ENCODE data around the gene WWOX. TPM values are rescaled to one million over a fixed set of nuclear protein-coding genes. Genes with fewer than 3 reads are reported as not detected.

The WWOX gene
- total and polyA plus RNA-seq, 2 of the 4 experiments (the other 2 are of a cell fraction) = 2.7 to 5.4 TPM

DNA sequence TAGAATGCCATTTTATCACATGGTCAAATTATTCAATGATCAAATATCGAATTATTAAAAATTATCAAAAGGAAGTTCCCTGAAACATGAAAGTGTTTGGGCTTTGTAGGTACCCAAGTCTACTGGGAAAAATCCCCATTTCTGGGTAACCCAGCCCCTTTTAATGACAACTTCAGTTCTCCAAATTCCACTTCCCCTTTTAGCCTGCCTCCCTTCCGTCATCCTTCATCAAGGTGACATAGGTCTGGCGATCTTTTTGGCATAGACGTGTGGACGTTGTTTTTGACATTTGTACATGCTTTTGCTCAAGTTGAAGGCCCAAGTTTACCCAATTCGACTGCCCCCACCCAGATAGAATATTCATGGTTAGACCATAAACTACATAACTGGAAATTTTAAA is 840.1 kb downstream of the WWOX start:
- TF ChIP-seq SMC3 (IDR thresholded peaks at IDR 0.05; ENCODE audit: low read depth, low read length) (no peak), CEBPB (IDR thresholded peaks at IDR 0.05; ENCODE audit: low read depth, low read length) (no peak), NFE2L2 (IDR thresholded peaks at IDR 0.05; ENCODE audit: low read depth, low read length) (no peak), MAFK (IDR thresholded peaks at IDR 0.05; ENCODE audit: low read depth, low read length) (no peak), RAD21 (IDR thresholded peaks at IDR 0.05; ENCODE audit: low read length) (no peak), MXI1 (IDR thresholded peaks at IDR 0.05; ENCODE audit: borderline replicate concordance, low read depth, low read length) (no peak), CHD1 (IDR thresholded peaks at IDR 0.05; ENCODE audit: low read depth, low read length) (no peak)
- Histone ChIP-seq H3K36me3 (ENCODE audit: control insufficient read depth, insufficient read depth, low read length) (no peaks in the 10 kb centered on the region), H3K4me3 (ENCODE audit: insufficient read depth, low read depth, low read length) (no peak overlapping the region), H3K79me1 (ENCODE audit: low read depth in 1 of 2, low read length in 2 of 2) (no peaks in the 10 kb centered on the region), H4K91ac (ENCODE audit: insufficient read depth, low read depth, low read length) (no peak overlapping the region), H2AK5ac (ENCODE audit: low read depth, low read length) (no peak overlapping the region), H3K4me1 (ENCODE audit: control insufficient read depth, insufficient read depth, low read length) (no peaks in the 10 kb centered on the region), H3K56ac (ENCODE audit: extremely low read depth, insufficient read depth, low read length) (no peak overlapping the region), H2BK120ac (ENCODE audit: low read depth, low read length) (no peak overlapping the region), H3K4ac (ENCODE audit: low read depth, low read length) (no peak overlapping the region), H3K9me1 (ENCODE audit: insufficient read depth, low read length) (no peaks in the 10 kb centered on the region), H2AFZ (replicated peaks; ENCODE audit: low read length, poor library complexity) (no peak overlapping the region), H3K9me3 (ENCODE audit: control insufficient read depth, insufficient read depth, low read length) (peaks cover 25% of the 10 kb centered on the region), H4K8ac (ENCODE audit: low read depth in 2 of 2, low read length in 2 of 2) (no peak overlapping the region), H2AK9ac (replicated peaks; ENCODE audit: low read depth, low read length, poor library complexity) (no peak overlapping the region), H3K27ac (ENCODE audit: insufficient read depth, low read length) (no peak overlapping the region), H4K5ac (ENCODE audit: low read depth, low read length) (no peak overlapping the region), H3K23ac (ENCODE audit: low read depth, low read length) (no peak overlapping the region), H2BK15ac (ENCODE audit: low read depth, low read length) (no peak overlapping the region), H3K9ac (ENCODE audit: low read depth, low read length) (no peak overlapping the region), H3K4me2 (ENCODE audit: low read depth, low read length) (no peak overlapping the region), H3K27me3 (ENCODE audit: control insufficient read depth, insufficient read depth, low read length) (no peaks in the 10 kb centered on the region), H3K18ac (ENCODE audit: low read depth, low read length) (no peak overlapping the region), H4K20me1 (ENCODE audit: insufficient read depth, low read length) (no peaks in the 10 kb centered on the region), H3K14ac (replicated peaks; ENCODE audit: low read depth, low read length) (no peak overlapping the region), H2BK5ac (ENCODE audit: low read depth, low read length, poor library complexity, severe bottlenecking) (no peak overlapping the region), H2BK20ac (ENCODE audit: low read depth, low read length) (no peak overlapping the region)
- no CpG with 5 or more reads among the region's 6 CpGs for WGBS, 2 experiments (ENCODE audit: extremely low coverage in 2 of 2, insufficient read length in 1 of 2)
- dilution Hi-C loops (cut with HindIII; ENCODE audit: low sequenced_read_pairs, unreplicated experiment) = no loop called here
- ChIA-PET POLR2A (ENCODE audit: unreplicated experiment) (no interaction called here), CTCF (no interaction called here)
- ATAC-seq (ENCODE audit: low read depth) = no peak
- no TSS peak for BruUV-seq (replicated peaks)
- intact Hi-C loops (cut with micrococcal nuclease) = no loop called here
- in situ Hi-C loops (cut with MboI; ENCODE audit: low sequenced_read_pairs) = no loop called here
- no peak for DNase-seq
